C1 segment of cervical spinal cord (tissue), 14 donors: Measurements from ENCODE around the gene SYDE1.
"Not testable (repeated sequence)": the region's sequence is repeated elsewhere in the genome, so short reads cannot be mapped to it uniquely, and the experiment has no call there.

ENCODE experiments used
- DNase-seq, 14 donors: peaks; one replicate each; lab custom pipeline; 2025; lab: John Stamatoyannopoulos, UW

SYDE1 gene, protein sequence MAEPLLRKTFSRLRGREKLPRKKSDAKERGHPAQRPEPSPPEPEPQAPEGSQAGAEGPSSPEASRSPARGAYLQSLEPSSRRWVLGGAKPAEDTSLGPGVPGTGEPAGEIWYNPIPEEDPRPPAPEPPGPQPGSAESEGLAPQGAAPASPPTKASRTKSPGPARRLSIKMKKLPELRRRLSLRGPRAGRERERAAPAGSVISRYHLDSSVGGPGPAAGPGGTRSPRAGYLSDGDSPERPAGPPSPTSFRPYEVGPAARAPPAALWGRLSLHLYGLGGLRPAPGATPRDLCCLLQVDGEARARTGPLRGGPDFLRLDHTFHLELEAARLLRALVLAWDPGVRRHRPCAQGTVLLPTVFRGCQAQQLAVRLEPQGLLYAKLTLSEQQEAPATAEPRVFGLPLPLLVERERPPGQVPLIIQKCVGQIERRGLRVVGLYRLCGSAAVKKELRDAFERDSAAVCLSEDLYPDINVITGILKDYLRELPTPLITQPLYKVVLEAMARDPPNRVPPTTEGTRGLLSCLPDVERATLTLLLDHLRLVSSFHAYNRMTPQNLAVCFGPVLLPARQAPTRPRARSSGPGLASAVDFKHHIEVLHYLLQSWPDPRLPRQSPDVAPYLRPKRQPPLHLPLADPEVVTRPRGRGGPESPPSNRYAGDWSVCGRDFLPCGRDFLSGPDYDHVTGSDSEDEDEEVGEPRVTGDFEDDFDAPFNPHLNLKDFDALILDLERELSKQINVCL

DNA sequence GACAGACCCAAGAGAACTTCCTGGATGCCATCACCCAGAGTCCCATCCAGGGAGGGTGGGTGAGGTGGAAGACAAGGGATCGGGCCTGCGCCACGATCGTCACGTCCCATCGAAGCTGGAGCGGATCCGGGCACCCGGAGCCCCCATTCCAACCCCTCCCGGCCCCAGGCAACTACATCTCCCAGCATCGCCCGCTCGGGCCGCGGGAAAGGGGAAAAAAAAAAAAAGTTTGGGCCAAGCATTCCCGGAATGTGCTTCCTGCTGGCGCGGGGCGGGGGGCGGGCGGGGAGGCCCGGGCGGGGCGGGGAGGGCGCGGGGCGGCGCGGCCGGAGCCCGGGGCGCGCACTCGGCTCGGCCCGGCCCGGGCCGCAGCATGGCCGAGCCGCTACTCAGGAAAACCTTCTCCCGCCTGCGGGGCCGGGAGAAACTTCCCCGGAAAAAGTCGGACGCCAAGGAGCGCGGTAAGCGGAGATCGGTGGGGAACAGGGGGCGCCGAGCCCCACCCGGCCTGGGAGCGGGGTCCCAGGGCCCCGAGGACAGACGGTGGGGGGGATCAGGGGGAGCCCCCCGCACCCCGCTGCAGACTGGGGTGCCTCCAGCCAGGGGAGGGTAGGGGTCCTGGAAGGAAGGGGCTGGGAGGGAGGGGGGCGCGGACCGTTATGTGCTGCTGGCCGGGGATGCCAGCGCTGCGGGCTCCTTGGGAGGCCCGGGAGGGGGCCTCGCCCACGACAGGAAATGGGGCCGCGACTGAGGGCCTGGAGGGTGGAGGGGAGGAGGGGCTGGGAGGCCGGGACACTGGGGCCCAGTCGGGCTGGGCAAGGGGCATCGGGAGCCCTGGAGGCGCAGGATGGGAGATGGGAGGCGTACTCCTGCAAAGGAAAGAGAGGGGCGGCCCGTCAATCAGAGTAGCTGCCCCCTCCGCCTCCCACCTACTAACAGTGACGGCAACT lies at the start of gene SYDE1:
SYDE1 (plus strand) TSS at position 341 of the 950 bp plus-strand sequence; CDS start at position 374, 33 bp downstream.
- peak in 2 of 14 donors; percentile 10 to 26 for DNase-seq

DNA sequence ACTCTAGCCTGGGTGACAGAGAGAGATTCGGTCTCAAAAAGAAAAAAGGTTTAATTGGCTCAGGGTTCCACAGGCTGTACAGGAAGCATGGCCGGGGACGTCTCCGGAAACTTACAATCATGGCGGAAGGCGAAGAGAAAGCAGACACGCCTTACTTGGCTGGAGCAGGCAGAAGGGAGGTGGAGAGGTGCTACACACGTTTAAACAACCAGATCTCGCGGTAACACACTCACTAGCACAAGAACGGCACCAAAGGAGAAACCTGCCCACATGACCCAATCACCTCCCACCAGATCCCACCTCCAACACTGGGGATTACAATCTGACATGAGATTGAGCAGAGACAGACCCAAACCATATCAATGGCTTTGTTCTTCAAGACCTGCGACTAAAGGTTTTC lies 45.2 kb upstream of the SYDE1 start:
- no peak for DNase-seq

DNA sequence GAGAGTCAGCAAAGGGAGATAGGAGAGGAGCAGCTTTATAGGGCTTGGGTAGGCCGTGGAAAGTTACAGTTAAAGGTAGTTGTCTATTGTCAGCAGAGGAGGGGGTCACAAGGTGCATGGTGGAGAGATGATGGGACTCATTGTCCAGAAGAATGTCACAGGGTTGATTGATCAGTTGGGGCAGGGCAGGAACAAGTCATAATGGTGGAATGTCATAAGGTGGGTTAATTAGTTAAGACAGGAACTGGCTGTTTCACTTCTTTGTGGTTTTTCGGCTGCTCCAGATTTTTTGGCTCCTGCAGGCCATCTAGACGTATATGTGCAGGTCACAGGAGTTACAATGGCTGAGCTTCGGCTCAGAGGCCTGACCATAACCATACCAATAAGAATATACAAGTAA lies 36.8 kb upstream of the SYDE1 start:
- DNase-seq = not testable (repeated sequence)

DNA sequence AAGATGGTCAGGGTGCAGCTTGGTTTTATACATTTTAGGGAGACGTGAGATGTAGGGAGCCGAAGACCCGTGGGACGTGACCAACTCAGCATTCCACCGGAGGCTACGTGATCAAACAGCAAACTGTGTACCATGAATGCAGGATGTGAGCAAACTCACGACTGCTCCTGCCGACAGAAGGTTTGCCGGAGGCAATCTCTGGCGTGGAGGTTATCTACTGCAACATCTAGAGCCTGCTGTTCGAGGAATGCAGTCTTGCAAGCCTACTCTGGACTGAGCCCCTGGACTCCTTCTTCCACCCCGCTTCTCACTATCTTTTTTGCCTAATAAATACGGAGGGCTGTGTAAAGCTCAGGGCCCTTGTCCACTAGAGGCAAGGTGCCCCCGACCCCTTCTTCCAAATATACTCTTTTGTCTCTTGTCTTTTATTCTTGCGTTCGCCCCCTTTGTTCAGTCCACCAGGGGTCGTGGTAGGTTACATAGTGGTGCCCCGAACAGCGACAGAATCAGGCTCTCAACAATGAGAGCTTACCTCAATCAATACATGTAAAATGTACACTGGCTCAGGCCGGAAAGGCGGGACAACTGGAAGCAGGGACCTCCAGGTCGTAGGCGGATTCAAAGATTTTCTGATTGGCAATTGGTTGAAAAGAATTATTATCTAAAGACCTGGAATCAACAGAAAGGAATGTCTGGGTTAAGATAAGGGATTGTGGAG lies 34.1 kb upstream of the SYDE1 start:
- no peak for DNase-seq

DNA sequence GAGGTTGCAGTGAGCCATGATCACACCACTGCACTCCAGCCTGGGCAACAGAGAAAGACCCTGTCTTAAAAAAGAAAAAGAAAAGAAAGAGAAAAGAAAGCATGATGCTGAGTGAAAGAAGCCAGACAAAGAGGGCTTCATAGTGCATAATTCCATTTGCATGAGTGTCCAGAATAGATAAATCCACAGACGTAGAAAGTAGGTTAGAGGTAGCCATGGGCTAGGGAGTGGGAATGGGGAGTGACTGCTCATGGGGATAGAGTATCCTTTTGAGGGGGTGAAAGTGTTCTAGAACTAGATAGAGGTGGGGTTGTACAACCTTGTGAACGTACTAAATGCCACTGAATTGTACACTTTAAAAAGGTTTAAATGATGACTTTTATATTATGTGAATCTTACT lies 32.8 kb upstream of the SYDE1 start:
- DNase-seq = no peak

DNA sequence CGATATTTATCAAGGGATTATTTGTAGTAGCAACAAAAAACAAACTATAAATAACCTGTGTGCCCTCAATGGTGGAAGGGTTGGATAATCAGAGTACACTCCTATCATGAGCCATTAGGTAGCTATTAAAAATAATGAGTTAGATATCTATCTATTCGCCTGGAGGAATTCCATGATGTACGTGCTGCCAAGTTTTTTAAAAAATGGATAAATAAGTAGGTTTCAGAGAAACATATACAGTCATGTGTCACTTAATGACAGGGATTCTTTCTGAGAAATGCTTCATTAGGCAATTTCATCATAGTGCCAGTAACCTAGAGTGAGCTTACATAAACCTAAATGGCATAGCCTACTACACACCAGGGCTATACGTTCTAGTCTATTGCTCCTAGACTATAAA lies 31.4 kb upstream of the SYDE1 start:
- no peak for DNase-seq

DNA sequence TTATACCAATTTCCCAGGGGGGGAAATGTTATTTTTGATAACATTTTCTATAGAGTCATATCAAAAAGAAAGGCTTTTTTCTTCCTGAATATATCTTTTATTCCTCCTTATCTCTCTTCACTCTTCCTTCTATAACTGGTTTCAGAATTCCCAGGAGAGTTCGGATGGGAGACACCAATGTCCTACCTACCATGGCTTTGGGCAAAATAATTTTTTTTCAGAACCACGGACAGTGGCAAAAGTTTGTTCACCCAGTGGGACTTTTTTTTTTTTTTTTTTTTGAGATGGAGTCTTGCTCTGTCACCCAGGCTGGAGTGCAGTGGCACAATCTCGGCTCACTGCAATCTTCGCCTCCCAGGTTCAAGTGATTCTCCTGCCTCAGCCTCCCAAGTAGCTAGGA lies 27.2 kb upstream of the SYDE1 start:
- not testable (repeated sequence) for DNase-seq

DNA sequence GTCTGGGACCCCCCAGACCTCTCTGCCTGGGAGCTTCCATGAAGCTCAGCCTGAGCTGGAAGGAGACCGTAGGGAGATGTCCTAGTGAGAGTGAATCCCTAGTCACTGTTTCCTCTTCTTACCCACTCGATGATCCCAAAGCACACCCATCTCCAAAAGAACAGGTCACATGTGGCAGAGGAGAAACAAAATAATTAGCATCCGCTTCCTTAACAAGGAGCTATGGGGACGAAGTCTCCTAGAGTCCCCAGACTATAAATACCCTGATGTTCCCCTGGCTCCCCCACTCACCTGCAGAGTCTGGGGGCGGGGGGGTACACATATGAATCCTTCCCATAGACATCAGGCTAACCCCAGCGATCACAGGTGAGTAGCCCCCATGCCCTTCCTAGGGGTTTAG lies 25.3 kb upstream of the SYDE1 start, which contains the start of gene OR1I1:
OR1I1 (plus strand) TSS at position 301 of the 400 bp plus-strand sequence. CDS start 4,855 bp downstream, outside the sequence.
- no peak for DNase-seq

DNA sequence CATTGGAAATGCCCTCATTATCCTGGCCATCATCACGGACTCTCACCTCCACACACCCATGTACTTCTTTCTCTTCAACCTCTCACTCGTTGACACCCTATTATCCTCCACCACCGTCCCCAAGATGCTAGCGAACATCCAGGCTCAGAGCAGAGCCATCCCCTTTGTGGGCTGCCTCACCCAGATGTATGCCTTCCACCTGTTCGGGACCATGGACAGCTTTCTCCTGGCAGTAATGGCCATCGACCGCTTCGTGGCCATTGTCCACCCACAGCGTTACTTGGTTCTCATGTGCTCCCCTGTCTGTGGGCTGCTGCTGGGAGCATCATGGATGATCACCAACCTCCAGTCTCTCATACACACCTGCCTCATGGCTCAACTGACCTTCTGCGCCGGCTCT lies 20.0 kb upstream of the SYDE1 start:
- no peak for DNase-seq

DNA sequence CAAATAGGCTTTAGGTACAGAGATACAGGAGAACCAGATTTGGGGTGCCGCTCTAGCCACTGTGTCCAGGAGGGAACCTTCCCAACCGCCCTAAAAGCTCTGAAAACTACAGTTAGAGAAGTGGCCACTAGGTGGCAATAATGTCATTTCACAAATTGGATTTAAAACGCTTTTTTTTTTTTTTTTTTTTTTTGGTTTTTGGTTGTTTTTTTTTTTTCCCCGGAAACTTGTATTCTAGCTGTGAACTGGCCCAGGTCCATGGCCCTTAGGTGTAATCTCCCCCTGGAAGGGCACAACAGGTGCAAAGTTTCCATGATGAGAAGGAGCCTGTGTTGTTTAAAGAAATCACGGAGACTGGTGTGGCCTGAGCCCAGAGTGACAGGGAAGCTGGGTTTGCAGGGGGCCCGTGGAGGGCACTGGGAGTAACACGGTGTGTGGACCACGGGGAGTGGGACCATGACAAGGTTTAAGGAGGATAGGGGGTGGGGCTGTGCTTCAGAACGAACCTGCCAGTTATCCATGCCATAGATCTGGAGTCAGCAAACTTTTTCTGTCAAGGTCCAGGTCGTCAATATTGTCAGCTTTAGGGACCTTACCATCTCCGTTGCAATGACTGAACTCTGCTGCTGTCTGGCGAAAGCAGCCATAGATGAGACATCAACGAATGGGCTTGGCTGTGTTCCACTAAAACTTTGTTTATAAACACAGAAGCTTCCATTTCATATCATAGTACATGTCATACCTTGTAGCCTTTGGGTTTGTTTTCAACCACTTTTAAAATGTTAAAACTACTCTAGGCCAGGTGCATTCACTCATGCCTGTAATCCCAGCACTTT lies 15.1 kb upstream of the SYDE1 start:
- peak in 1 of 14 donors; percentile 9 for DNase-seq

DNA sequence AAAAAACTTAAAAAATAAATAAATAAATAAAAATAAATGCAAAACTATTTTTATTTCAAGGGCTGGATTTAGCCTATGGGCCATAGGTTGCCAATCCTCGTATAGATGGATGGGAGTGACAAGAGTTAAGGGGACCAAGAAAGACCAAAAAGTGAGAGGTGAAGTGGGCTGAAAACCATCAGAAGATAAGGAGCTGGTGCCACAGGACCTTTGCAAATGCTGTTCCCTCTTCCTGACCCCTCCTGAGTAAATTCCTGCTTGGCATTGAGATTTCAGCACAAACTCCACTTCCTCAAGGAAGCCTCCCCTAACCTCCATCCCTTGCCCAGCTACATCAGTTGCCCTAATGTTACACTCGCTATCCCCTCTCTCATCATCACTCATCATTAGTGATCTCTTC lies 14.2 kb upstream of the SYDE1 start:
- DNase-seq = no peak

DNA sequence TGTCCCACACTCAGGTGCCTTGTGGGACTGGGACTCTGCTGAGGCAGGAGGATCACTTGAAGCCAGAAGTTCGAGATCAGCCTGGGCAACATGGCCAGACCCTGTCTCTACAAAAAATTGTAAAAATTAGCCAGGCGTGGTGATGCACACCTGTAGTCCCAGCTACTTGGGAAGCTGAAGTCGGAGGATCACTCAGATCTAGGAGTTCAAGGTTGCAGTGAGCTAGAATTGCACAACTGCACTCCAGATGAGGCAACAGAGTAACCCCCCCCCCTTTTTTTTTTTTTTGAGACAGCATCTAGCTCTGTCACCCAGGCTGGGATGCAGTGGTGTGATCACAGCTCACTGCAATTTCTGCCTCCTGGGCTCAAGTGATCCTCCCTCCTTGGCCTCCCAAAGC lies 11.0 kb upstream of the SYDE1 start:
- no peak for DNase-seq

DNA sequence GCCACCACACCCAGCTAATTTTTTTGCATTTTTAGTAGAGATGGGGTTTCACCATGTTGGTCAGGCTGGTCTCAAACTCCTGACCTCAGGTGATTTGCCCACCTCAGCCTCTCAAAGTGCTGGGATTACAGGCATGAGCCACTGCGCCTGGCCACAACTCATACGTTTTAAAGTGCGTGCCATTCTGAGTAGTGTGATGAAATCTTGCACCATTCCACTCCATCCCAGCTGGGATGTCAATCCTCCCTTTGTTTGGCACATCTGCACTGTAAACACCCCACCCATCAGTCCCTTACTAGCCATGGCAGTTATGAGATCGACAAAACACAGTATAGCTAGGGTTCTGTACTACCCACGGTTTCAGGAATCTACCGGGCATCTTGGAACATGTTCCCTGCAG lies 9.2 kb upstream of the SYDE1 start:
- DNase-seq = not testable (repeated sequence)

DNA sequence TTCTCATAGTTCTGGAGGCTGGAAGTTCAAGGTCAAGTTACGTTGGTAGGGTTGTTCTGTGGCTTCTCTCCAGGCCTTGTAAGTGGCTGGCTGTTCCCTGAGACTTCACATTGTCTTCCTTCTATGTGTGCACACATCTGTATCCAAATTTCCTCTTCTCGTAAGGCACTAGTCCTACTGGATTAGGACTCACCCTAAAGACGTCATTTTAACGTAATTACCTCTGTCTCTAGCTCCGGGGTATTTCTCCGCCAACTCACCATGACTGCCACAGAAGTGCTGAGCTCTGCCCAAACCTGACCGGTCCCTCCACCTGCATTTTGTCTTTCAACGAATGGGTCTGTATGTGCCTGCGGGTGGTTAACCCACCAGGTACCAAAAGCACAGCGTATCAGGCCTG lies 8.7 kb upstream of the SYDE1 start:
- DNase-seq = no peak

DNA sequence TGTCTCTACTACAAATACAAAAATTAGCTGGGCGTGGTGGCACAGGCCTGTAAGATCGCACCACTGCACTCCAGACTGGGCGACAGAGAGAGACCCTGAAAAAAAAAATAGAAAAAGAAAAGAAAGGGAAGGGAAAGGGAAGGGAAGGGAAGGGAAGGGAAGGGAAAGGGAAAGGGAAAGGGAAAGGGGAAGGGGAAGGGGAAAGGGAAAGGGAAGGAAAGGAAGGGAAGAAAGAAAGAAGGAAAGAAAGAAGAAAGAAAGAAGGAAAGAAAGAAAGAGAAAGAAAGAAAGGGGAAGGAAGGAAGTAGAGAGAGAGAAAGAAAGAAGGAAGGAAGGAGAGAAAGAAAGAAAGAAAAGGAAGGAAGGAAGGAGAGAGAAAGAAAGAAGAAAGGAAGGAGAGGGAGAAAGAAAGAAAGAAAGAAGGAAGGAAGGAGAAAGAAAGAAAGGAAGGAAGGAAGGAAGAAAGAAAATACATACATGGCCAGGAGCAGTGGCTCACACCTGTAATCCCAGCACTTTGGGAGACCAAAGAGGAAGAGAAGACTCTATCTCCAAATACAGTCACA lies 8.1 kb upstream of the SYDE1 start:
- no peak for DNase-seq

DNA sequence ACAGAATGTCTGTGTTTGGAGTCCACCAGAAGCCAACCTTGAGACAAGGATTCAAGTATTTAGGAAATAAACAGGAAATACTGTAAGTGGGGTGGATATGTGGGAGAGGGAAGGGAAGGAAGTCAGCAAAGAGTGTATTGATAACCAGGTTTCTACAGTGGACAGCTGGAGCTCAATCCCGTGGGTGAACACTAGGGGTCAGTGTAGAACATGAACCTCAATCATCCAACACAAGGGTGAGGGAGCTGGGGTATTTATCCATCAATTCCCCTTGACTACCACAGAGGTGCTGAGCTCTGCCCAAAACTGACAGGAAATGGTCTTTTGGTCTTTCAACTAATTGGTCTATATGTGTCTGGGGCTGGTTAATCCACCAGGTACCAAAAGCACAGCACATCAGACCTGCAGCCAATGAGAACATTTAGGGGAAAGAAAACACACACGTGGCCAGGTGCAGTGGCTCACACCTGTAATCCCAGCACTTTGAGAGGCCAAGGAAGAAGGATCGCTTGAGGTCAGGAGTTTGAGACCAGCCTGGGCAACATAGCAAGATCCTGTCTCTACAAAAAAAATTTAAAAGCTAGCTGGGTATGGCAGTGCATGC lies 5.6 kb upstream of the SYDE1 start:
- no peak for DNase-seq

DNA sequence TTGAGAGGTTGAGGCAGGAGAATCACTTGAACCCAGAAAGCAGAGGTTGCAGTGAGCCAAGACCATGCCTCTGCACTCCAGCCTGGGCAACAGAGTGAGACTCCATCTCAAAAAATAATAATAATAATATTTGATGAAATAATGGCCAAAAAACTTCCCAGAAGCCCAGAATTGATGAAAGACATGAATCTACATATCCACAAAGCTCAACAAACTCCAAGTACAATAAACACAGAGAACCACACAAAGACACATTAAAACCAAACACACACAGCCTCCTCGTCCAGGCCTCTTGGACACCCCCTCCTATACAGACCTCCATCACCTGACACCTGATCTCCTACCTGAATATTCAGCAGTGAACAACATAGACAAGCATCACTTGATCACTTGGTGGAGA lies 3.2 kb upstream of the SYDE1 start:
- DNase-seq = no peak

DNA sequence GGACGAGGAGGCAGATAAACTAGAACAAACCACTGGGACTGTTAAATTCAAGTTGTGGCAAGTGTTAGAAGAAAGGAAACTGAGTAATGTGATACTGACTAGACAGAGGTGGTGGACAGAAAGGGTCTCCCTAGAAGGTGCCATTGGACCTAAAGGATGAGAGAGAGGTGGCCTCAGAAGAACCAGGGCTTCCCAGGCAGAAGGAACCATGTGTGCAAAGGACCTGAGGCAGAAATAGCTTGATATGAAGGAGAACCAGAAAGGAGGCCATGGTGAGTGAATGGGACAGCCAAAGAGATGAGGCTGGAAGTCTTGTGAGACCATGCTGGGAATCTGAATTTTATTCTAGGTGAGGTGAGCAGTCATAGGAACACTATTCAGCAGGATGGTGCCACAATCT lies 2.8 kb upstream of the SYDE1 start:
- DNase-seq = no peak

DNA sequence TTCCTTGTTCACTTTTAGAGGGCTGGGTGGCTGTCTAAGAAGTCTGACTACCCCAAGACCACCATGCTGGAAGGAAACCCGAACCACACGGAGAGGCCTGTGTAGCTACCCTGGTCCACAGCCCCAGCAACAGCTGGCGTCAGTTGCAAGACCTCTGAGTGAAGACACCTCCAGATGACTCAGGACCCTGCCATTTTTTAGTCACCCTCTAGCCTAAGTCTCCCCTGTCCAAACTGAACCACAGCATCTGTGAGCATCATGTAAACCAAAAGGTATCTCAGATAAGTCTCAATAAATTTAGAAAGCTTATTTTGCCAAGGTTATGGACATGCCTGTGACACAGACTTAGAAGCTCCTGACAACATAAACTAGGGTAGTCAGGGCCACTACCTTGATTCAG lies 2.2 kb upstream of the SYDE1 start:
- no peak for DNase-seq
